GM21447 (cell line): ENCODE measurements around the gene CHD9.
A peak's percentile ranks its signal among the peaks of the same experiment; 100 is the strongest.

ENCODE experiments used
- ATAC-seq: cut with Tn5 transposase; IDR thresholded peaks from one replicate; pipeline ENCODE4 v1.9.1; 2021; ENCODE audit not compliant: unreplicated experiment

Gene CHD9

GRCh38 chr16:53091466-53092211 is 36.8 kb downstream of the CHD9 start:
- peak; percentile 55 for ATAC-seq

GRCh38 chr16:53092284-53092683 is 37.5 kb downstream of the CHD9 start:
- ATAC-seq = no peak

GRCh38 chr16:53093162-53093744 is 38.5 kb downstream of the CHD9 start:
- ATAC-seq = no peak

DNA sequence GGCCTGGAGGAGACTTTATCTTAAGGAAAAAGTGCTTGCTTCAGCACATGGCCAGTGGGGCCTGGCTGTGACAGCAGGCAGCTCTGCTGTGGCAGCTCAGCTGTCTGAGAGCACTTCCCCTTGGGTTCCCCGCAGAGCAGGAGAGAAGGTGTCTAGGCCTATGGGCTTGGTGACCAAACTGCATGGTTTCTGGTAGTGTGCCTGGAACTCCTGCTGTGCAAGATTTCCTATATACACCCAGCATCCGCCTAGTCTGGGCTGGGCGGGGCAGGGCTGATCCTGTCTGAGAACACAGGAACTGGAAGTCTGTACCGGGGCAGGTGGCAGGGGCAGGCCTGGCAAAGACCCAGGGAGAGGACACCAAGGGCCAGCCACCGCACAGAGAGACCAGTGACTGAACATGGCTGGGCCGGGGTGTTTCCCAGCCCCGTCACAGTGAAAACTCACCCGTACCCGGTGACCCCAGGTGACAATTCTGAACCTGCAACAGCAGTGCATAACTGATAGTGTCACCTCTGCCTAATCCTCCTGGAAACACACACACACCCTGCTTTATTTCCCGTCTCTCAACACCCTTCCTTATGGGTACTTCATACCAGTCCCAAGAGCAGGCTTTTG is 39.3 kb downstream of the CHD9 start:
- peak; percentile 43 for ATAC-seq

DNA sequence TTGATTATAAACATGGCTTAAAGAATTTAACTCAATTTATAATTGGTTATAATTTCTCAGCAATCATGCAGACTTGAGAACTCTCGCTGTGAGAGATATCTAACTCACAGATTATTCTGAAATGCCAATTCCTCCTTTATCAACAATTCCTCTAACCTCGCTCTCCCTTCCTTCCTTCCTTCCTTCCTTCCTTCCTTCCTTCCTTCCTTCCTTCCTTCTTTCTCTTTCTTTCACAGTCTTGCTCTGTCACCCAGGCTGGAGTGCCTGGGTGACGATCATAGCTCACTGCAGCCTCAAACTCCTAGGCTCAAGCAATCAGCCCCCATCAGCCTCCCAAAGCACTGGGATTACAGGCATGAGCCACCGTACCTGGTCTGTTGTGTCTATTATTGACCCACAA is 42.4 kb downstream of the CHD9 start:
- no peak for ATAC-seq

DNA sequence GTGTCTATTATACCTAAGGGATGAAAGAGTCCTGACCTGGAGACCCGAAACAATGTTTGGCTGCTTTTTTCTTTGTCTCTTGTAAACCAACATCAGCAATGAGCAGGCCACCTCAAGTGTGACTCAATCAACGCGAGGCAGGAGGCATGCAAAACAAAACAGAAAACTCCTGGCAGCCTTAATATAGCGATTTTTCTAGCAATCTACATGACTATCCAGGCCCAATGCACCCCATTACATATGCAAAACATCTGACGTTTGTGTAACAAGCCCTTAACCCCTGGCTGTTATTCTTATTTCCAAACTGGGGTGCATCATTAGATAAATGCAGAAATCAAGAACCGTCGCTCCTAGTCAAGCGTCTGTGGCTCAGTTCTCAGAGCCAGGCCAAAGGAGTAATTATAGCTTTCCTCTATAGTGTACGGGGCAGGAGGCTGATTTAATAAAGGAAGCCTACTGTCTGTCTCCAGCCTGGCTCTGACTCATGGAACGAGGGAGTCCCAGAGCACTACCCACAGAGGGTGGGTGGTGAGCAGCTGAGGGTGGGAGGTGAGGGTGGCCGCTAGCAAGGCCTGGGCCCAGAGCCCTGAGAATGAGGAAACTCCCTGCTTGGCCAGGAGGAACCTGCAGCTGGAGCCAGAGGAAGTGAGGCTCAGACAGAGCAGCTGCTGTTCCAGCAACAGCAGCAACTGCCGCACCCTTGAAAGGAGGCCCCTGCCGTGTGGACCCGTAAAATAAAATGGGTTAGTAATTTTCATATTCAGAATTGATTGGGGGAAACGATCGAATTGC is 43.9 kb downstream of the CHD9 start:
- ATAC-seq = peak; percentile 65

DNA sequence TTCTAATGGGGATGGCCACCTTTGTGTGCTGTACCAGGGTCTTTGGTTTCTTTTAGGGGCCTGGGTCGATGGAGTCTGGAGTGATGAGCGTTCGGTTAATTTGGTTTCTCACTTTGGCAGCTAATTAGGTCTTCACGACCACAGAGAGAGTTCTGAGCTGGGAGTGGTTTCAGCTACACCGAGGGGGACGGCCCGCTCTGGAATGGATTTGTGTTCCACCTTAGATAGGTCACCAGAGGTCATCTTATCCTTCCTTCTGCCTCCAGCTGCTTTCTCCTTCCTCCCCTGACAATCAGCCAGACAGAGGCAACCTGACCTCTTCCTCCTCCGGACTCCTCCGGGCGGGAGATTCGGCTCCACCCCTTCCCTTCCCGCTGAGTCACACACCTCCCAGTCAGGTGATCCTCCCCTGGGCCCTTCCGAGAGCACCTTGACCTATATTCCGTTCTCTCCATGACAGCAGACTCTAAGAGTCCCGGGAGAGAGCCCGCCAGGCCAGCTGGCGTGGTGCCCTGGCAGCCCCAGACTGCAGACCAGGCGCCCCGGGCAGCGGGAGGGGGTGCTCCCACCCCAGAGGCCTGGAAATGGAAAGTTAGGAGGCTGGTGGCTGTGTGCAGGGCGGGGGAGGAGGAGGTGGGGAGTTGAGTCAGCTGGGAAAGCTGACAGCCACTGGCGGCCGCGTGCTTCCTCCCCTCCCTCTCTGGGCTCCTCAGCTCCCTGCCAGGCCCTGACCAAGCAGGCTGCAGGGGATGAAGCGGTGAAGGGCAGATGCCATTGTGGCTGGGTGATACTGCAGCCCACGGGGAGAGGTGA is 44.7 kb downstream of the CHD9 start:
- ATAC-seq = peak; percentile 56

GRCh38 chr16:53100131-53100748 is 45.4 kb downstream of the CHD9 start:
- no peak for ATAC-seq

DNA sequence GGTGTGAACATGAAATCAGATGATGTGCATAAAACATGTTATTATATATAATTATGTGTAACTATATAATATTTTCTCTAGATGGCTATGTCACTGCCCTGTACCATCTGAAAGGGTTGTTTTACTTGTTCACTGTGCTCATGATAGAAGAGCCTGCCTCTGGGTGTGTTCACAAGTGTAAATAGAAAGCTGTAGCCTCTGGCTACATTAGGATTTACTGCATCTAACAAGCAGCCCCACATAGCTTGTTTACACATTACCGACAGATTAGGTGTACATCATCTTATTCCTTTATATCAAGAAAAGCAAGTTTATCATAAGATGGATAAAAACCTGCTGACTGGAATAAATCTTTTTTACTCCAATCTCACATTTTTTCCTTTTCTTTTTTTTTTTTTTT is 46.1 kb downstream of the CHD9 start:
- no peak for ATAC-seq

DNA sequence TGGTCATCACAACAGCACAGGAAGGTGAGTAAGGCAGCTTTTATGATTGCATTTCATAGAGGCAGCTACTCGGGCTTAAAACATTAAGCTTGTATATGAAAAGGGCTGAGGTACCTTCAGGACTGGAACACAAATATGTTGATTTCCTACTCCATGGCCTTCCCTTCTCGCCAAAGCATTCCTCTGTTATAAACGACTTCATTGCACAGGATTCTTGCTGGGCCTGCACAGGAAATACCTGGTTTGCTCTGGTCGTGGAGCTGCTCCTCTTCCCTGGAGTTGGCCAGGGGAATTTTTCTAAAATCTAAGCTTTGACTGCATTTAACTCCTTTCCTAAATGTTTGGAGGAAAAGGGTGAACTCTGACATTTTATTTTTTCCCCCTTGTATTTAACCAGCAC is 49.0 kb downstream of the CHD9 start:
- ATAC-seq = no peak

DNA sequence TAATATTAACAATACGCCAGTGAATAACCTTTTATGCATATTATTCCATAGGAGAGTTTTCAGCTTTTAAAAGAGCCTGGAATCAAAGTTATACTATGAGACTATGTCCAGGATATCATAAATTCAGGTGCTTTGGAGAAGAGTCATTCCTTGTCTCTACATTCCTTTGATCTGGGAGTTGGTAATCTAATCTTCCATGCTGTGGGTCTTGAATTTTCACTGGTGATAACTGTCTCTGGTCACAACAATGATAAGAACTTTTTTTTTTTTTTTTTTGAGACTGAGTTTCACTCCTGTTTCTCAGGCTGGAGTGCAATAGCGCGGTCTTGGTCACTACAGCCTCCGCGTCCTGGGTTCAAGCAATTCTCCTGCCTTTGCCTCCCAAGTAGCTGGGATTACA is 50.8 kb downstream of the CHD9 start:
- no peak for ATAC-seq

DNA sequence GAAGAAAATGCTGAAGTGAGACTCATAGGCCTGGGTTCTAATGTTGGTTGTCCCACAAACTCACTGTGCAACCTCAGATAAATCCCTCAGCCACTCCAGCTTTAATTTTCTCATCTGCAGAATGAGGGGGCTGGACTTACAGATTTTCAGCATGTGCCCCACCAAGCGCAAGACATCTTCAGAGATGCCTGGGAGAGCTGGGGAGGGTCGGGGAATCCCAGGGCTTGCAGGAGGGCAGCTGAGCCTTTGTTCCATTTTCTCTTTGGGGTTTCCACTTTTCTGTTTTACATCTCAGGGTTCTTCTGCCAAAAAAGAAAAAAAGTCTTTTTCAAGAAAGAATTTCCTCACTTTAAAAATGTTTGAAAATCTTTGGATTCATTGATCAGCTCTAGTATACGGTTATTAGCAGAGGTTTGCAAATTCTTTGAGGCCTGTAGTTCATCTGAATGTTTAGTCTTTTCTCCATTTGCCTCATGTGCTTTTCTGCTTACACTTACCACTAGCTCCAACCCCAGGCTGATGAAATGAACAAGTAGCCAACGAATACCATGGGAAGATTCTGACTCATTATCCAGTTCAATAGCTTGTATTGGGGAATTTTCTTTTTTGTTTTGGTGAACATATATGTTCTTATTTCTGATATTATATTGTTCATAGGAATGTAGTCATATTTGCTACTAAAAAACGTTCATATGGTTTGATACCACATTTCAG is 56.4 kb downstream of the CHD9 start:
- no peak for ATAC-seq

GRCh38 chr16:53112015-53112414 is 57.2 kb downstream of the CHD9 start:
- no peak for ATAC-seq

- ATAC-seq = no peak
Measured at GRCh38 chr16:53115047-53115446, 60.3 kb downstream of the CHD9 start.

- no peak for ATAC-seq
Measured at GRCh38 chr16:53115773-53116172, 61.0 kb downstream of the CHD9 start.

- ATAC-seq = no peak
Measured at GRCh38 chr16:53121043-53121620, 66.3 kb downstream of the CHD9 start.

GRCh38 chr16:53121661-53122060 is 66.9 kb downstream of the CHD9 start:
- ATAC-seq = no peak

- no peak for ATAC-seq
Measured at GRCh38 chr16:53123747-53124146, 69.0 kb downstream of the CHD9 start.

GRCh38 chr16:53126390-53126789 is 71.6 kb downstream of the CHD9 start:
- no peak for ATAC-seq
